ENCODE results near the gene SELENOM.

SELENOM gene

GRCh38 chr22:31107178-31107893 is at the start of gene SELENOM:
TSS of gene SELENOM (minus strand) at chr22:31107568. CDS start at chr22:31107505, 63 bp downstream.
- in situ Hi-C loops (cut with MboI; ENCODE audit: low sequenced_read_pairs): no loop called here

DNA sequence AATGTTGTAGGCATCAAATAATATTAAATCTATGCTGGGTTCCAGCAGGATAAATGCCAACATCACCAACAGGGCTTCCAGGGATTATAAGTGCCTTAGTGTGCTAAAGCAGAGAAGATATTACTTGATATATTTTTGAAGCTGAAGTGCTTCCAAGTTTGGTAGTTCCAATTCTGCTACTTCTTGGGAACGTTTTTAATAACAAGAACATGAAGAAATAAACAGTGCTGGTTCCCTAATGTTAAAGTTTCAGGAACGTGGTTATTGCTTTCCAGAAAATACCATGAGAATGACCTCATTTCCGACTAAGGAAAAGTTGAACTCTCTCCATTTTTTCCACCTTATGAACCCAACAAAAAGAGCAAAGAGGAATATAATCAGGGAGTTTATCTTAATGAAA is 48.1 kb upstream of the SELENOM start:
- in situ Hi-C loops (cut with MboI; ENCODE audit: low sequenced_read_pairs): no loop called here

GRCh38 chr22:31154975-31155374 is 47.6 kb upstream of the SELENOM start:
- in situ Hi-C loops (cut with MboI; ENCODE audit: low sequenced_read_pairs): no loop called here

GRCh38 chr22:31153357-31153756 is 46.0 kb upstream of the SELENOM start:
- in situ Hi-C loops (cut with MboI; ENCODE audit: low sequenced_read_pairs): no loop called here

DNA sequence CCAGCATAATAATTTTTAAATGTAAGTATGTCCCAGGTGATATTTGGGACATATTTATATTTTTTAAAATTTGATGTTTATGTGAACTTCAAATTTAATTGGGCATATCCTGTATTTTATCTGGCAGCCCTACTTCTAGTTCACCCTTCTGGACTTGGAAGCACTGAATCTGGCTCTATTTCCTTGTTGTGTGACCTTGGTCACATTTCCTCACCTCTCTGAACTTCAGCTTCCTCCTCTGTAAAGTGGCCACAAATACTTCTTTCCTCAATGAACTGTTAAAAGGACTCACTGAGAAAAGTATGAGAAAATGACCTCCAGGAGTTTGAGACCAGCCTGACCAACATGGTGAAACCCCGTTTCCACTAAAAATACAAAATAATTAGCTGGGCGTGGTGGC is 44.5 kb upstream of the SELENOM start:
- in situ Hi-C loops (cut with MboI; ENCODE audit: low sequenced_read_pairs): no loop called here

DNA sequence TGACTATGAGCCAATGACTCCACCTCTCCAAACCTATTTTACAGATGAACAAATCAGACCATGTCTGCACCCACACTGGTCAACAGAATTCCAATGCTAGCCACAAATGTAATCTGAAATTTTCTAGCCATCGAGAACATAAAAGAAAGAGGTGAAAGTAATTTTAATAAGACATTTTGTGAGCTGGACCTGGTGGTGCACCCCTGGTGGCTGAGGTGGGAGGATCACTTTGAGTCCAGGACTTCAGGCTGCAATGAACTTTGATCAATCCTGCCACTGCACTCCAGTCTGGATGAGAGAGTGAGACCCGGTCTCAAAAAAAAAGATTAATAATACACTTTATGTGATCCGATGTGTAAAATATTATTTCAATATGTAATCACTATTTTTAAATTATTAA is 43.2 kb upstream of the SELENOM start:
- in situ Hi-C loops (cut with MboI; ENCODE audit: low sequenced_read_pairs): no loop called here

- in situ Hi-C loops (cut with MboI; ENCODE audit: low sequenced_read_pairs): no loop called here
These were observed 41.7 kb upstream of the SELENOM start for GRCh38 chr22:31148953-31149627.

DNA sequence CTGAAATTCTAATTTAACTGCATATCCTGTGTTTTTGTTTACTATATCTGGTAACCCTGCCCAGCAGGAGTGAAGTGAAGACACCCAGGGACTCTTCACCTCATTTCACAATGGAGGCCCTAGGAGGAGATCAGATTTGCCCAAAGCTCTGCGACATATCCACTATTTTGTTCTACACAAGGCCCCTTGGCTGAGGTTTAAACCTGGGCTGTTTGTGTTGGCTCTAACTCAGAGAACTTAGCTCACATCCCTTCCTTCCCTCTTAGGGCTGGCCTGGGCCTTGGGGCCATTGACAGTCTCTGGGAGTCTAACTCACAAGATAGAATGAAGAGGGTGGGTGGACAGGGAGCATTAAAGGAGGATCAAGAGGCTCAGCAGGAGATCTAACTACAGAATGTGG is 41.1 kb upstream of the SELENOM start:
- in situ Hi-C loops (cut with MboI; ENCODE audit: low sequenced_read_pairs): no loop called here

GRCh38 chr22:31144223-31144622 is 36.9 kb upstream of the SELENOM start:
- in situ Hi-C loops (cut with MboI; ENCODE audit: low sequenced_read_pairs): no loop called here

- in situ Hi-C loops (cut with MboI; ENCODE audit: low sequenced_read_pairs): no loop called here
These were observed 36.2 kb upstream of the SELENOM start for GRCh38 chr22:31143537-31143936.

- in situ Hi-C loops (cut with MboI; ENCODE audit: low sequenced_read_pairs): no loop called here
These were observed 35.7 kb upstream of the SELENOM start for GRCh38 chr22:31143038-31143437.

DNA sequence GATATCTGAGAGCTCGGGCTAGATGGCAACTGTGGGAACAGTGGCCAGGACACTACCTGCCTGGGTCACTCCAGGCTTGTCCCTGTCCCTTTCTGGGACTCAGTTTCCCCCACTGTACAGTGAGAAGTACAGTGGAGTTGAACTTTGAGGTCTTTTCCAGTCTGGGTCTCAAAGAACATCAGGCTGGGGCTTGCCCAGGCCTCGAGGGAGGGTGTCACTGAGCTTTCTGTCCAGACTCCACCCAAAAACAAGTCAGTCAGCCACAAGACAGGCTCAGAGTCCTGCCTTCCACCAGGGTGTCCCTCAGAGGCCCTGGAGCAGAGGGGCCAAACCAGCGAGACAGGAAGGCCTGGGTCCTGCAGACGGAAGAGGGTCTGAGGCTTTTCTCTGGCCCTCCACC is 34.9 kb upstream of the SELENOM start:
- in situ Hi-C loops (cut with MboI; ENCODE audit: low sequenced_read_pairs): no loop called here

- in situ Hi-C loops (cut with MboI; ENCODE audit: low sequenced_read_pairs): no loop called here
These were observed 34.2 kb upstream of the SELENOM start for GRCh38 chr22:31141551-31141950.

- in situ Hi-C loops (cut with MboI; ENCODE audit: low sequenced_read_pairs): no loop called here
These were observed 33.4 kb upstream of the SELENOM start for GRCh38 chr22:31140746-31141145.

GRCh38 chr22:31139866-31140716 is 32.7 kb upstream of the SELENOM start, which contains the start of gene PLA2G3:
TSS of gene PLA2G3 (minus strand) at chr22:31140508. CDS start at chr22:31140354, 154 bp downstream.
- in situ Hi-C loops (cut with MboI; ENCODE audit: low sequenced_read_pairs): no loop called here

- in situ Hi-C loops (cut with MboI; ENCODE audit: low sequenced_read_pairs): no loop called here
These were observed 31.7 kb upstream of the SELENOM start for GRCh38 chr22:31139066-31139465.

DNA sequence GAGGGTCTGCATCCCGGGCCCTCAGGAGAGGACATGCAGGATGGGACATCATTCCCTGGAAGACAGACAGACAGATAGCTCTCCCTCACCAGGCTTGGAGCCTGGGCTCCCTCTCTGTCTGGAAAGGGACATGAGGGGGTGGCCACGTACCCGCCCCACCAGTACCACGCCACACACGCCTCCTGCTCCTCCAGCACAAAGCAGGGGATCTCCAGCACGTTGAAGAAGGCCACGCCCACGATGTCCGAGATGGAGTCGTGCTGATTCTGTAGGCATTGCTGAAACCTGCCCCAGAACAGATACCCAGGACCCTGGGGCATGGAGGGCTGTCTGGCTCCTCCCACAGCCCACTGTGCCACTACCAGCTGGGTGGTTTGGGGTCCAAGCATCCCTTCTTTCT is 30.8 kb upstream of the SELENOM start:
- in situ Hi-C loops (cut with MboI; ENCODE audit: low sequenced_read_pairs): no loop called here

DNA sequence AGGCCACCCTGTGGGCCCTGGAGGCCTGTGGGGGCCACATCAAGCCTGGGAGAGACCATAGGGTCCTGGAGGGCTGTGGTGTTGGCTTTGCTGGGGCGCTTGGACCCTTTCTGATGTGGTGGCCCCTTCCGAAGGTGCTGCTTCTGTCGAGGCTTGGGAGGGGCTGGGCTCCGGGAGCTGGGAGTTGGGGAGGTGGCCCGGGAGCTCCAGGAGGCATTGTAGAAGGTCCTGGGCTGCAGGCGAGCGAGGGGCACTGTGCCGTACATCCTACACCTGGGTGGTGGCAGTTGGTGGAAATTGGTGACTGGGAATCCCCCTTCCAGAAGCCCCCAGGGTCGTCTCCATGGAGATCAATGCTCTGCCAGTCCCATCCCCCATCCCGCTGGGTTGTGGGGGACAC is 30.4 kb upstream of the SELENOM start:
- in situ Hi-C loops (cut with MboI; ENCODE audit: low sequenced_read_pairs): no loop called here

GRCh38 chr22:31136711-31137110 is 29.3 kb upstream of the SELENOM start:
- in situ Hi-C loops (cut with MboI; ENCODE audit: low sequenced_read_pairs): no loop called here

- in situ Hi-C loops (cut with MboI; ENCODE audit: low sequenced_read_pairs): no loop called here
These were observed 28.8 kb upstream of the SELENOM start for GRCh38 chr22:31136155-31136554.

DNA sequence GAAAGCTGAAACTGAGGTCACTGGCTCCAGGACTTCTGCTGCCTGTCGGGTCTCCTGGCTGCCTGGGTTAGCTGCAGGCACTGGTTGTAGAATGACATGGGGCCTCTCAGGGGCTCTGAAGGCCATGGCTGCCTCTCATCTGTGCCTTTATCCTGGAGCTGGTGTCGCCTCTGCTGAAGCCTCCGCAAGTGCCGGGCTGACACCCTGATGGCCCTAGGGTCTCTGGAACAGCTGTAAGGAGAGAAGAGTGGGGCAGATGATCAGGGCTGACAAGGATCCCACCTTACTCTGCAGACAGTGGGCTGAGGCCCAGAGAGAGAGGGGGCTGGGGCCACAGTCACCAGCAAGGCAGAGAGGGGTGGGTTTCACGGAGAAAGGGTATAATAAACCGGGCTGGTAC is 28.3 kb upstream of the SELENOM start:
- in situ Hi-C loops (cut with MboI; ENCODE audit: low sequenced_read_pairs): no loop called here

DNA sequence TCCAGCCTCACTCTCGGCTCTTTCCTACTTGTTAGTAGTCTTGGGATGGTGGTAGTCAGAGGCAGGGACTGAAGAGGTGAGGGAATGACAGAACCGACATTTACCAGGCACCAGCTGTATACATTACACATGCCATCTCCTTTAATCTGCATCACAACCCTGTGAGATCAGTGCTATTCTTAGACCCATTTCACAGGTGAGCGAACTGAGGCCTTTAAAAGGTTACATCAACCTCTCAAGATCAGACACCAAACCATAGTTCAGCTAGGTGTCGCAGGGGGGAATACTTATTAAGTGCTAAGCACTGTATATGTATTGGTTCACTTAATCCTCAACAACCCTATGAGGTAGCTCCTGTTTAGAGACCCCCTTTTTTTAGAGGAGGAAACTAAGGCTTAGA is 27.3 kb upstream of the SELENOM start:
- in situ Hi-C loops (cut with MboI; ENCODE audit: low sequenced_read_pairs): no loop called here

All from HL-60/S4 treated with phorbol 12-myristate 13-acetate at 8.2 ng/mL for 4 days and 3 days (cell line).